Mesothelial cell of epicardium (in vitro differentiated cells): ENCODE measurements around the gene COQ3. TPM values are rescaled to one million over a fixed set of nuclear protein-coding genes. Genes with fewer than 3 reads are reported as not detected.

Source experiments
- DNase-seq, 2 experiments: peaks; one replicate each; pipeline ENCODE4 v3.0.0; 2021; ENCODE audit warnings: low spot score in 2 of 2; ENCODE audit not compliant: unreplicated experiment in 2 of 2
- H3K27ac Mint-ChIP-seq: 2 replicates; pipeline ENCODE4 v1.8.0; 2021; ENCODE audit warnings: mixed read lengths
- H3K27me3 Mint-ChIP-seq: 2 replicates; pipeline ENCODE4 v1.8.0; 2021; ENCODE audit warnings: low read depth, mixed read lengths
- H3K36me3 Mint-ChIP-seq: 2 replicates; pipeline ENCODE4 v1.8.0; 2021; ENCODE audit warnings: mixed read lengths
- H3K4me1 Mint-ChIP-seq: 2 replicates; pipeline ENCODE4 v1.8.0; 2021; ENCODE audit warnings: mixed read lengths
- H3K4me3 Mint-ChIP-seq: 2 replicates; pipeline ENCODE4 v1.8.0; 2021; ENCODE audit warnings: mild to moderate bottlenecking, moderate library complexity, mixed read lengths
- H3K9me3 Mint-ChIP-seq: 2 replicates; pipeline ENCODE4 v1.8.0; 2021; ENCODE audit warnings: mixed read lengths
- CTCF ChIP-seq: fragments of 200-600 bp; sonication (generic); IDR thresholded peaks from one replicate; pipeline ENCODE4 v1.5.0; 2021; ENCODE audit warnings: antibody characterized with exemption; ENCODE audit not compliant: unreplicated experiment
- total RNA-seq: library from RNA; stranded (reverse); gene quantifications from 3 replicates; pipeline ENCODE4 v1.2.1, GENCODE V29; 2021

Gene COQ3
- total RNA-seq, 1 donor from 2014 or later = 4.9 TPM

GRCh38 chr6:99407076-99407475, 13.1 kb upstream of the COQ3 start:
- H3K27me3 Mint-ChIP-seq = no peaks in the 10 kb centered on the region
- H3K9me3 Mint-ChIP-seq = no peaks in the 10 kb centered on the region
- H3K27ac Mint-ChIP-seq = no peak overlapping the region
- no peaks in the 10 kb centered on the region for H3K4me1 Mint-ChIP-seq
- no peak for TF ChIP-seq CTCF
- DNase-seq = no peak
- peaks cover 49% of the 10 kb centered on the region for H3K36me3 Mint-ChIP-seq
- H3K4me3 Mint-ChIP-seq = no peak overlapping the region

GRCh38 chr6:99402448-99402847, 8.5 kb upstream of the COQ3 start:
- Mint-ChIP-seq H3K9me3 (no peaks in the 10 kb centered on the region), H3K4me1 (no peaks in the 10 kb centered on the region), H3K36me3 (peaks cover 40% of the 10 kb centered on the region), H3K27me3 (no peaks in the 10 kb centered on the region), H3K4me3 (no peak overlapping the region), H3K27ac (no peak overlapping the region)
- TF ChIP-seq CTCF = no peak
- DNase-seq = no peak

- no peak overlapping the region for H3K4me3 Mint-ChIP-seq
- no peaks in the 10 kb centered on the region for H3K27me3 Mint-ChIP-seq
- no peak for DNase-seq
- H3K36me3 Mint-ChIP-seq = peaks cover 13% of the 10 kb centered on the region
- H3K27ac Mint-ChIP-seq = no peak overlapping the region
- no peaks in the 10 kb centered on the region for H3K9me3 Mint-ChIP-seq
- no peak for TF ChIP-seq CTCF
- peaks cover 10% of the 10 kb centered on the region for H3K4me1 Mint-ChIP-seq
These were observed 3.3 kb upstream of the COQ3 start for GRCh38 chr6:99397287-99397686.

GRCh38 chr6:99393366-99393697, 663 bp downstream of the COQ3 start:
- peaks cover 10% of the 10 kb centered on the region for H3K4me1 Mint-ChIP-seq
- peak overlapping the region; percentile 97 for H3K27ac Mint-ChIP-seq
- H3K4me3 Mint-ChIP-seq = peak overlapping the region; percentile 96
- no peaks in the 10 kb centered on the region for H3K27me3 Mint-ChIP-seq
- H3K9me3 Mint-ChIP-seq = no peaks in the 10 kb centered on the region
- no peak for DNase-seq
- H3K36me3 Mint-ChIP-seq = peaks cover 2% of the 10 kb centered on the region
- no peak for TF ChIP-seq CTCF

- no peaks in the 10 kb centered on the region for H3K27me3 Mint-ChIP-seq
- no peak for TF ChIP-seq CTCF
- H3K36me3 Mint-ChIP-seq = no peaks in the 10 kb centered on the region
- H3K9me3 Mint-ChIP-seq = no peaks in the 10 kb centered on the region
- no peak for DNase-seq
- no peak overlapping the region for H3K4me3 Mint-ChIP-seq
- H3K4me1 Mint-ChIP-seq = peaks cover 10% of the 10 kb centered on the region
- H3K27ac Mint-ChIP-seq = no peak overlapping the region
These were observed 3.1 kb downstream of the COQ3 start for GRCh38 chr6:99390896-99391295.

- no peak overlapping the region for H3K4me3 Mint-ChIP-seq
- no peak for DNase-seq
- no peaks in the 10 kb centered on the region for H3K36me3 Mint-ChIP-seq
- H3K9me3 Mint-ChIP-seq = no peaks in the 10 kb centered on the region
- no peak overlapping the region for H3K27ac Mint-ChIP-seq
- no peak for TF ChIP-seq CTCF
- no peaks in the 10 kb centered on the region for H3K27me3 Mint-ChIP-seq
- no peaks in the 10 kb centered on the region for H3K4me1 Mint-ChIP-seq
These were observed 9.5 kb downstream of the COQ3 start for GRCh38 chr6:99384507-99384906.
